NOMO-1 treated with DMSO at 0.1 percent for 48 hours (cell line): ENCODE results near the gene WSB1.
"Not testable (repeated sequence)": the region's sequence is repeated elsewhere in the genome, so short reads cannot be mapped to it uniquely, and the experiment has no call there.

Source experiments
- DNase-seq: peaks from one replicate; lab custom pipeline; 2025; ENCODE audit not compliant: unreplicated experiment; lab: John Stamatoyannopoulos, UW

The WSB1 gene, protein sequence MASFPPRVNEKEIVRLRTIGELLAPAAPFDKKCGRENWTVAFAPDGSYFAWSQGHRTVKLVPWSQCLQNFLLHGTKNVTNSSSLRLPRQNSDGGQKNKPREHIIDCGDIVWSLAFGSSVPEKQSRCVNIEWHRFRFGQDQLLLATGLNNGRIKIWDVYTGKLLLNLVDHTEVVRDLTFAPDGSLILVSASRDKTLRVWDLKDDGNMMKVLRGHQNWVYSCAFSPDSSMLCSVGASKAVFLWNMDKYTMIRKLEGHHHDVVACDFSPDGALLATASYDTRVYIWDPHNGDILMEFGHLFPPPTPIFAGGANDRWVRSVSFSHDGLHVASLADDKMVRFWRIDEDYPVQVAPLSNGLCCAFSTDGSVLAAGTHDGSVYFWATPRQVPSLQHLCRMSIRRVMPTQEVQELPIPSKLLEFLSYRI

GRCh38 chr17:27293898-27294688 lies at the start of gene WSB1:
TSS of gene WSB1 (plus strand) at chr17:27294114. CDS start at chr17:27294396, 282 bp downstream.
- peak; percentile 90 for DNase-seq

- peak; percentile 98 for DNase-seq
Observed at GRCh38 chr17:27244491-27245223, 49.3 kb upstream of the WSB1 start.

GRCh38 chr17:27245230-27245696 lies 48.7 kb upstream of the WSB1 start:
- DNase-seq, result peak; percentile 91

- no peak for DNase-seq
Observed at GRCh38 chr17:27246537-27246936, 47.4 kb upstream of the WSB1 start.

DNA sequence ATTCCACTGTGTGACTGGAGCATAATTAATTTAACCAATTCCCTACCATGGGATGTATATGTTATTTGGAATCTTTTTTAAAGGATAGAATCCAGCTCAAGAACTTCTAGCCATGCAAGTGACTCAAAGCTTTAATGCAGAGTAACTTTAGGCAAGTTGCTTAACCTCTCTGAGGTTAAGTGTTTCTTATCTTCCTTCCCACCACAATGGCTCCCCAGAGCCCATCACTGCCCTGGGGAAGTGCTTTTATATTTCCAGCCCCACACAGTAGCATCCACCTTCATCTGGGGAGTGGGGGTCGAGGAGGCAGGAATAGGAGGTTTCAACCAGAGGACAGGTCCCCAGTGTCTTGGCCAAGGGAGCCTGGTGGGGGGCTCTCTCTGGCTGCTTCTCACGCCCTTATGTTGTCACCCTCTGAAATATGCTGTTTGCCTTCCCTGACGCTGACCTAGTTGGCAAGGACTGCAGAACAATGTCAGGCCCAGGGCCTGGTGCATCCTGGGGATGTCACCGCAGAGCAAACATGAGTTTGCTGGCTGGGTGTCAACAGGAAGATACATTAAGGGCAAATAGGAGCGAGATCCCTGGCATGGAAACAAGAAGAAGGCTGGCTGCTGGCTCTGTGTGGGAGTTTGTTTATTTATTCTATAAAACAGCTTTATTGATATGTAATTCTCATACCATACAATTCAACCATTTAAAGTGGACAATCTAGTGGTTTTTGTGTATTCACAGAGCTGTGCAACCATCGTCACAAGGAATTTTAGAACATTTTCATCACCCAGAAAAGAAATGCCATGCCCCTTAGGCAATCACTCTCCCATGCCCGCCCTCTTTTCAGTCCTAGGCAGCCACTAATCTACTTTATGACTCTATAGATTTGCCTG lies 46.6 kb upstream of the WSB1 start:
- DNase-seq, result no peak

GRCh38 chr17:27247958-27248342 lies 46.0 kb upstream of the WSB1 start:
- DNase-seq, result no peak

- DNase-seq, result not testable (repeated sequence)
Observed at GRCh38 chr17:27250791-27251190, 43.1 kb upstream of the WSB1 start.

DNA sequence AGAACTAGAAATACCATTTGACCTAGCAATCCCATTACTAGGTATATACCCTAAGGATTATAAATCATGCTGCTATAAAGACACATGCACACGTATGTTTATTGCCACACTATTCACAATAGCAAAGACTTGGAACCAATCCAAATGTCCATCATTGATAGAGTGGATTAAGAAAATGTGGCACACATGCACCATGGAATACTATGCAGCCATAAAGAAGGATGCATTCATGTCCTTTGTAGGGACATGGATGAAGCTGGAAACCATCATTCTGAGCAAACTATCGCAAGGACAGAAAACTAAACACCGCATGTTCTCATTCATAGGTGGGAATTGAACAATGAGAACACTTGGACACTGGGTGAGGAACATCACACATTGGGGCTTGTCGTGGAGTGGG lies 39.1 kb upstream of the WSB1 start:
- not testable (repeated sequence) for DNase-seq

- DNase-seq, result no peak
Observed at GRCh38 chr17:27256225-27257030, 37.5 kb upstream of the WSB1 start.

GRCh38 chr17:27257031-27257357 lies 36.9 kb upstream of the WSB1 start:
- DNase-seq, result no peak

- no peak for DNase-seq
Observed at GRCh38 chr17:27259356-27259755, 34.6 kb upstream of the WSB1 start.

- no peak for DNase-seq
Observed at GRCh38 chr17:27263386-27263785, 30.5 kb upstream of the WSB1 start.

DNA sequence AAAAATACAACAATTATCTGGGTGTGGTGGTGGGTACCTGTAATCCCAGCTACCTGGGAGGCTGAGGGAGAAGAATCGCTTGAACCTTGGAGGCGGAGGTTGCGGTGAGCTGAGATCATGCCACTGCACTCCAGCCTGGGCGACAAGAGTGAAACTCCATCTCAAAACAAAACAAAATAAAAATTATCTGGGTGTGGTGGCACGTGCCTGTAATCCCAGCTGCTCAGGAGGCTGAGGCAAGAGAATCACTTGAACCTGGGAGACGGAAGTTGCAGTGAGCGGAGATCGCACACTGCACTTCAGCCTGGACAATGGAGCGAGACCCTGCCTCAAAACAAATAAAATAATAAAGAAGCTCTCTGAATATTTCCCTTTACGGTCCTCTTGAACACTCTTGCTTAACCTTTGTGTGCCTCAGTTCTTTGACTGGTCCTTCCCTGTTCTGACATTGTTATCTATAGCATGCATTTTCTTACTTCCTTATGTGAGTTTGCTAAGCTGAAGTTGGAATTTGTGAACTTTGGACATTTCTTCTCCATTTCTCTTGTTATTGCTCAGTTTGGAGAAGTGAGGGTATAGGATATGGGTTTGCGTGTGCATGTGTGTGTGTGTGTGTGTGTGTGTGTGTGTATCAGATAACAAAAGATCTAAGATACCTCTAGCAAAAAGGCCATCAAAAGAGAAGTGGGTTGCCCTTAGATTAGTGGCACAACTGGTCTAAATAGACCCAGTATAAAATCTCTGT lies 29.7 kb upstream of the WSB1 start:
- peak; percentile 78 for DNase-seq

- no peak for DNase-seq
Observed at GRCh38 chr17:27265333-27265732, 28.6 kb upstream of the WSB1 start.

- DNase-seq, result no peak
Observed at GRCh38 chr17:27266228-27266627, 27.7 kb upstream of the WSB1 start.

DNA sequence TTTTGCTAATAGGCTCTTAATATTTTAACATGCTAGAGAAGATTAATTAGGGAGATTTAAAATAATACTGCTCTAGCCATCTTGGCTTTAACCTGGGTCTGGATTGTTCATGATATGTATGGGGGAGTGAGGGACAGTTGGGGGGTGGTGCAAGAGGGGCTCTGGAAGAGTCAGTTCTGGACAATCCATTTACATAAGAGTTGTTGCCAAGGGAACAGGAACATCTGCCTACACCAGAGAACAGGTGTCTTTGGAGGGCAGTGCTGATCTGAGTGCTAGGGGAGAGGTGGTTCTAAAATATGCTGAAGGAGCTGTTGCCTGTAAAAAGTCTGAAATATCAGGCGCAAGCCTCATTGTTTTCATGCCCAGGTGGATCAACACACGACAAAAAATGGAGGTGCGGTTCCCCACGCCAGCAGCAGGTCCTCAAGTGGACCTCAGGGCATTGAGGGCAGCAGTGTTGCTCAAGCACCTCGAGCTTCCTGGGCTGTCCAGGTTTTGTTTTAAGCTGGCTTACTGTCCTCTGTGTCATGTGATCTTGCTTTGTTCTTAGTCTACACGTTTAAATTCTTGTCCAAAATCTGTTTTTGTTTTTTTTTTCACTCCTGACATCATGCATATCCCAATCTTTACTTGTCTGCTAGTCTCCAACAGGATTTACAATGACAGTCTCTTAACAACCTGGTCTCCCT lies 25.4 kb upstream of the WSB1 start:
- DNase-seq, result no peak

DNA sequence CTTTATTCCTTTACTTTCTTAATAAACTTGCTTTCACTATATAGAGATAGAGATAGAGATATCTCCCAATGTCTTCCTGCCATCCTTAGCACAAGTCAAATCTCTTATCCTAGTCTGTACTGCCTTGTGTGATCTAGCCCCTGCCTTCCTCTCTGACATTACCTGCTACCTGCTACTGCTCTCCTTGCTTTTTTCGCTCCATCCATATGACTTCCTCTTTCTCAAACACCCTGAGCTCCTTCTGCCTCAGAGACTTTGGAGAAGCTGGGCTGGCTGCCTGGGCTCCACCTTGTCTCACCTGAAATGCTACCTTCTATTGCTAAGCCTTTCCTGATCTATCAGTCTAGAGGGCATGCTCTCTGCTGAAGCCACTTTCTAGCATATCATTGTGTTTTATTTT lies 24.7 kb upstream of the WSB1 start:
- peak; percentile 20 for DNase-seq

DNA sequence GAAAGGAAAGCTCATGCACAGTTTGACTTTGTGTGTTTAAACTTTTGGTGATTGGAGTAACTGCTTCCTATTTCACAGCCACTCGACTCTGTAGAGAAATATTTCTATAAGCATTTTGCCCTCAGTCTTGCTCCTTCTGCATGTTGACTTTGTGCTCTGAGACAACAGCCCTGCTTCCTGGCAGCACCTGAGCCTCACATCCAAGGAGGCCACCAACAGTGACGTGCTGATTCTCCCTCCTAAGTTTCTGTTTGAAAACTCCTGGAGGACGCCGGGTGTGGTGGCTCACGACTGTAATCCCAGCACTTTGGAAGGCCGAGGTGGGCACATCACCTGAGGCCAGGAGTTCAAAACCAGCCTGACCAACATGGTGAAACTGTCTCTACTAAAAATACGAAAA lies 23.9 kb upstream of the WSB1 start:
- DNase-seq, result no peak
